ENCODE results near the gene TVP23A. TPM values are rescaled to one million over a fixed set of nuclear protein-coding genes. Genes with fewer than 3 reads are reported as not detected.

Gene TVP23A
- total RNA-seq, 1 experiment from 2014 or later = 3.1 TPM

- Histone ChIP-seq H2BK15ac (ENCODE audit: low read depth, low read length) (no peak overlapping the region), H3K4ac (ENCODE audit: low read depth, low read length) (no peak overlapping the region), H2AFZ (ENCODE audit: low read length) (no peak overlapping the region), H4K91ac (ENCODE audit: insufficient read length, low read depth, low read length) (no peak overlapping the region), H4K5ac (ENCODE audit: insufficient read length, low read depth, low read length) (no peak overlapping the region), H2BK120ac (ENCODE audit: low read depth, low read length, poor library complexity, severe bottlenecking) (no peak overlapping the region), H3K79me1 (ENCODE audit: insufficient read depth, low read depth, low read length, poor library complexity, severe bottlenecking) (no peaks in the 10 kb centered on the region), H2BK12ac (ENCODE audit: insufficient read length, low read depth, low read length) (no peak overlapping the region), H3K14ac (ENCODE audit: insufficient read depth, low read length) (no peak overlapping the region), H3K18ac (ENCODE audit: insufficient read length, low read depth, low read length) (no peak overlapping the region), H3K23me2 (ENCODE audit: insufficient read length, low read depth, low read length, poor library complexity, severe bottlenecking) (no peaks in the 10 kb centered on the region), H3K27me3 (ENCODE audit: insufficient read depth, low read length) (no peaks in the 10 kb centered on the region), H3K4me2 (ENCODE audit: insufficient read depth, insufficient read length, low read length) (no peak overlapping the region), H3K4me1 (ENCODE audit: insufficient read depth, low read length) (no peaks in the 10 kb centered on the region), H3K9ac (ENCODE audit: extremely low read depth, insufficient read length, low read length) (no peak overlapping the region), H4K20me1 (ENCODE audit: control insufficient read depth, insufficient read depth, insufficient read length) (no peaks in the 10 kb centered on the region), H3T11ph (ENCODE audit: low read length) (no peak overlapping the region), H3K23ac (ENCODE audit: insufficient read length, low read depth, low read length) (no peak overlapping the region), H3K27ac (ENCODE audit: insufficient read length, low read depth, low read length) (no peak overlapping the region), H3K9me3 (ENCODE audit: control insufficient read depth, low read depth, low read length) (no peaks in the 10 kb centered on the region), H4K8ac (replicated peaks; ENCODE audit: insufficient read length, low read depth, low read length) (no peak overlapping the region), H2AK5ac (ENCODE audit: insufficient read length, low read length) (no peak overlapping the region), H3K79me2 (ENCODE audit: insufficient read depth, low read length) (no peaks in the 10 kb centered on the region), H2BK20ac (ENCODE audit: low read depth, low read length, poor library complexity, severe bottlenecking) (no peak overlapping the region), H3K56ac (ENCODE audit: insufficient read length, low read depth, low read length) (no peak overlapping the region), H2BK5ac (ENCODE audit: insufficient read length, low read length) (no peak overlapping the region)
- TF ChIP-seq CTCF (conservative IDR thresholded peaks at IDR 0.05) = no peak
- Mint-ChIP-seq H3K9me3 (no peaks in the 10 kb centered on the region), H3K4me3 (no peak overlapping the region), H3K36me3 (ENCODE audit: insufficient read depth in 1 of 3, low read depth in 3 of 3) (no peaks in the 10 kb centered on the region), H3K27ac (no peak overlapping the region), H3K4me1 (peaks cover 0 to 6% of the 10 kb centered on the region in 2 experiments; a peak in 2 of 4 replicates), H3K27me3 (ENCODE audit: low read depth) (peaks cover 3% of the 10 kb centered on the region)
- no peak for DNase-seq
- WGBS (ENCODE audit: extremely low coverage, insufficient read length, low lambda C conversion rate) = no CpG with 5 or more reads among the region's 17 CpGs
Measured at GRCh38 chr16:10828851-10829366, 10.3 kb upstream of the TVP23A start.
